HG03469 (cell line): ENCODE data around the gene CEP120.
"Not testable (repeated sequence)": the region's sequence is repeated elsewhere in the genome, so short reads cannot be mapped to it uniquely, and the experiment has no call there.

Experiments used
- ATAC-seq: cut with Tn5 transposase; IDR thresholded peaks from one replicate; pipeline ENCODE4 v1.9.1; 2021; ENCODE audit warnings: mild to moderate bottlenecking, moderate library complexity, moderate number of reproducible peaks; ENCODE audit not compliant: unreplicated experiment

The CEP120 gene

DNA sequence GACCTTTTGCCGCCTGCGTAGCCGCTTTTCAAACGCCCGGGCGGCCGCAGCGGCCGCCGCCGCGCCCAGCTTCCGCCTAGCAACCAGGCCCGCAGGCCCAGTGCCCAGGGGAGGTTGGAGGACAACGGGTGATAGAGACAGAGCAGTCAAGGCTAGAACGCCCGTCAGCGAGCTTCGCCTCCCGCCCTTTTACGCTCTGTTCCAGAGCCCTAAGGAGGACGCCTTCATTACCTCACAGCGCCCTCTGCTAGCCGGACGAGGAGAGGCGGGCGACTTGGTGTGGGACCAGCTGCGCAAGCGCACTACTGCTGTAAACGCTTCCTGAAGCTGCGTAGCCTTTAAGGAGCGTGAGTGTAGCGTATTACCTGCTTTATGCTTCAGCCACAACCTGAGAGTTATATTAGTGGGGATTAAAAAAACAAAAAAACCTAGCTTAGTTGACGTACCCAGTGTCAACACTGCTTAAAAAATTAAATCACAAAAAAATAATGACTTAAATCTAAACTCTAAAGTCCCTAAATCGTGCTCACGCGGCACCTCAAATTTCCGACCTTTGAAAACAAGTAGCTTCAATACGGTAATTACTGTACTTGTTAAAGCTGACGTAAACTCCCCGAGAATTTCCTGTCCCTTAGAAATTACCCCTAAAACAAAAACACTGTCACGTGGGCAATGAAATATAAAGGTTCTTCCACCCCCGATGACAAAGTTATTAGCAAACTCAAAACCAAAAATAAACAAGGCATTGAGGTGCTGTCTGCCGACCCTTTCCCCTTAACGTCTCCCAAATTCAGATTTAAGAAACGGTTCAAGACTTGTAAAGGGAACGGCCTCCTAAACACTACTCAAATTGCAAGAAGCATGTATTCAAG, at the start of gene CEP120:
CEP120 (minus strand) TSS at position 126 of the 872 bp plus-strand sequence. CDS start 405 bp downstream, outside the sequence.
- peak; percentile 98 for ATAC-seq

DNA sequence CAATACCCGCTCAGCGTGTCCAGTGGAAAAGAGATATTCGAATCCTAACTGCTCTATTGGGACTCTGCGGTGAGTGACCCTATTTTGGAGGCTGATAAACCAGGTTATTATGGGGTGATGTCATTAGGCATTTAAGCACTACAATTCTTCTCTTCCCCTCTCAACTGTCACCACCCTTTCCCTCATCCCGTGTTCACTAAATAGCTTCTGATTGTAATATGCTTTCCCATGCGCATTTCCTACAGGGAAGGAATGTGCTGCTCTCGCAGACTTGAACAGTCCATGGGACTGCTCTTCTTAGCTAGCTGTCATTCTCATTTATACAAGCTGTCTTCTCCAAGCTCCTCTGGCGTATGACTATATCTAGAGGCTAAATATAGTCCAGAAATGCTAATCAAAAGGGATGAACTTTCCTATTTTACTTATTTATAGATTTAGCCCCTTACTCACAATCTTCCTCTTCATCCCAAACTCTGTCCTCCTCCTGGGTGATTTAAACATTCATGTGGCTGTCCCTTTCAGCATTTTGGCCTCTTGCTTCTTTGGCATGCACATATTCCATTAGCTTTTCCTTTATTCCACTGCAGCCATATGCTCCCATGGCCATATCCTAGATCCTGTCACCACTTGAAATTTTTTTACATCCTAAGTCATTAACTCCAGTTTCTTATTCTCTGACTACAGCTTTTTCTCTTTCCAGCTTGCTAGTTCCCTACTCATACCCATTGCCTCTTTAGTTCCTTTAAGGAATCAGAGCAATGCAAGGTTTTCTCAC, 49.1 kb upstream of the CEP120 start:
- ATAC-seq, result no peak

- ATAC-seq, result no peak
These were observed 48.2 kb upstream of the CEP120 start for GRCh38 chr5:123471385-123471784.

- not testable (repeated sequence) for ATAC-seq
These were observed 43.6 kb upstream of the CEP120 start for GRCh38 chr5:123466839-123467238.

DNA sequence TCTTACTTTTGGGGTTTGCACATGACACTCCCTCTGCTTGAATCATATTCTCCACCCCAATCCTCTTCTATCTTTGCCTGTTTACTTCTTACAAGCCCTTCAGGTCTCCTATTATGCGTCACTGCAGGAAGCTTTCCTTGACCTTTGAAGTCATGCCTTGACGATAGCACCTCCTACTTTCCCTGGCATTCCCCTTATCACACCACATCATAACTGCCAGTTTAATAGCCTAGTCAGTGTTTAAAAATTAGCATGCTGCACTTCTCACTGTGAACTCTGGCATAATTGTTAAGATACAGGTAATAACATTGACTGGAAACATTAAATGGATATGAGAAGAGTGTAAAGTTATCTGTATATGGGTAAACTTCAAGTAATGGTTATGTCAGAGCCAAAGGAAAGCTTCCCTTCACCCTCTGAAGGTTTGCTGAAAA, 37.1 kb upstream of the CEP120 start:
- ATAC-seq, result no peak

- ATAC-seq, result not testable (repeated sequence)
These were observed 35.8 kb upstream of the CEP120 start for GRCh38 chr5:123458994-123459393.

DNA sequence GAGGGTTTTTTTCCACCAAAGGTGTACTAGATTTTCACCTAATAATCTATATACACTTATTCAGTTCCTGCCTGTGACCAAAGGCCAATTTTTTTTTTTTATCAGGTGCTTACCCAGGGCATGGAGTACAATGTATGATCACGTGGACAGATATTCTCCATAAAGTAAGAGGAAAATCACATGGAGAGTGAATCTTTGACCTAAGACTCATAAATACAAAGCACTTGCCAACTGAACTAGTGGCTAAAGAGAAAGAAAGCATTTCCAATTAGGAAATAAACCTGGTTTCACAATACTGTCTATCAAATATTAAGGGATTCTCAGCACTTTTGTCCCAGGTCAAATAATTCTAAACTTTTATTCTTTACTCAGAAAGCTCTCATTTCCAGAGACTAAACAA, 33.0 kb upstream of the CEP120 start:
- no peak for ATAC-seq

DNA sequence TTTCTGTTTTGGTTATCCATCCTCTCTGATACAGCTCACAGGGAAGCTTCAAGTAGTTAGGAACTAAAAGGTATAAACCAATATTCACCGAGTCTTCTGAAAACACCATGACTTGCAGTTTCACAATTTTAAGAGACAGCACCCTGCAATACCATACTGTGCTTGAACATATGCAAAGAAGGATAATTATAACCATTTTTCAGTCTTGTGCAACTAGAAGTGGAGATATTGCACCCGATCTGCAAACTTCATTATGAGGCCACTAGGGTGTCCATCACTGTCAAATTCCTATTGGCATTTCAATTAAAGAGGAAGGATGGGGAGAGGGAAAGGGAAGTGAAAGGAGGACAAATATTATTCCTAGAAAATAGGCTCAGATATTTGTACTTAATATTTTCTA, 32.4 kb upstream of the CEP120 start:
- ATAC-seq, result peak; percentile 70

DNA sequence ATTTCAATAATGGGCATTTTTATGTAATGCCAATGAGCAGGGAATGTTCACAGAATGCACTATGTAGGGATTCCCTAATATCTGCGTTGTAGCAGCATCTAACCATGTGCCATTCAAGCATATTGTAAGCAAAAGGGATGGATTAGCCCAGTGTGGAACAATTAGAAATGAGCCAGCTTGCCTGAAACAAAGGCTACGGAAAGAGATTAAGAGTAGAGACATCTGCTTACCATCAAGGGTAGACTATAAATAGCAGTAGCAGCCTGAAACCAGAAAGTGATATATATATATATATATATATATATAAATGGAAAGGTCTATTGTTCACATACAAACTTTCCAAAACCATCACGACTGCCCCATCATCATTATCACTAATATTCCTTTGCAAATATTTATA, 31.9 kb upstream of the CEP120 start:
- peak; percentile 22 for ATAC-seq

DNA sequence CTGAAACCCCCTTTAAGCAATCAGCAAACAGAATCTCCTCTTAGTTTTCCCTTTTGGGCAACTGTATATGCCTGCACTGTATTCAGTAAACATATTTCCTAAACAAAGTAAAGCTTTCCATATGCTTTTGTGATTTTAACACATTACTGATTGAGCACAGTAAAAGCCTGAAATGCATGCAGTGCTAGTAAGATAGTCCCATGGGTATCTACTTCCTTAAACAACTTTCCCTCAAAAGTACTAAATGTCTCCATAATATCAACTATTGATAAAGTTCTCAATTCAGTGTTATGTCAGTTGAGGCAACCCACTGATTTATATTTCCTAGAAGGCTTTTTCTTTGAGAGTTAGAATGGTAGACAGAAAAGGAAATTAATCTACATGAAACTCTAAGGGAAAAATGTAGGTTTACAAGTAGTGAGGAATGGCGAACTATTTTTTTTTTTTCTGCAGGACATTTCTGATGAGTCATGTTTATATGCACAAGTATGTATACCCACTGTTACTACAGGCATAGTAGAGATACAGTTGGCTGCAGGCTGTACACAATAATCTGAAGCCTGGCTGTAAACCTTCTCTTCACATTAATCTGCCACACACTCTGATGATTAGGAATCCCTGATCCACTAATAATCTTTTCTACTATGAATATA, 31.2 kb upstream of the CEP120 start:
- no peak for ATAC-seq

- ATAC-seq, result no peak
These were observed 29.2 kb upstream of the CEP120 start for GRCh38 chr5:123452401-123452800.

GRCh38 chr5:123451047-123451446, 27.8 kb upstream of the CEP120 start:
- no peak for ATAC-seq

DNA sequence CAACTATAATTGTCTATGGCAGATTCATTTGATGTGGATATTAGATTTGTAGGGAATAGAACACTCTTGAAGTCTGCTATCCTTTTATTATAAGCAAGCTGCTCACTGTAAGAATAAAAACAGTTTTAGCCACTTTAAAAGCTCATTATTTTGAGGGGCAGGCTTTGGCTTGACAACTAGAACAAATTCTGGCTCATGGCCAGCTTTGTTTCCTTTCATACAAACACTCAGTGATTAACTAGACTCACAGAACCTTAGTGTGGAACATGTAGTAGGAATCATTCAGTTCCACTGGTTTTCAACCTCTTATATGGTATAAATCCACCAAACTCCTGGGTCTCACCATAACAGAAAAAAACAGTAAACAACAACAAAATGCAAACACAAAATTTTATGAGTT, 27.4 kb upstream of the CEP120 start:
- ATAC-seq, result no peak

DNA sequence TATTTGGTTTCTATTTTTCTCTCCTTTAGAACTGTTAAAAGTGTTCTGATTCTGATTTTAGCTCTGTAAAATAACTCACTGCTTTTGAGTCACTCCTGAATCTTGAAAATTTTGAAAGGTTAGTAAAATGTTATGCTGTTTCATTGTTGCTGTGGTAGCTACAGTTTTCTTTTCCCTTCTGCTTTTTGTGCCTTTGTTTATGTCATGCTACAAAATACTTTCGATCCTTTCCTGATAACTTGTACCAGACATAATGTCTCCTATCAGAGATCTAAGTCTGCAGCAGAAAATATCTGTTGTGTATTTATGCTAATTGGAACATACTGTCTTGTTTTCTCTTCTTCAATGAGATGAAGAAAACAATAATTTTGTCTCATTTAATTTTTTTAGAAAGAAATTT, 26.9 kb upstream of the CEP120 start:
- ATAC-seq, result no peak

- ATAC-seq, result no peak
These were observed 26.3 kb upstream of the CEP120 start for GRCh38 chr5:123449424-123449974.

DNA sequence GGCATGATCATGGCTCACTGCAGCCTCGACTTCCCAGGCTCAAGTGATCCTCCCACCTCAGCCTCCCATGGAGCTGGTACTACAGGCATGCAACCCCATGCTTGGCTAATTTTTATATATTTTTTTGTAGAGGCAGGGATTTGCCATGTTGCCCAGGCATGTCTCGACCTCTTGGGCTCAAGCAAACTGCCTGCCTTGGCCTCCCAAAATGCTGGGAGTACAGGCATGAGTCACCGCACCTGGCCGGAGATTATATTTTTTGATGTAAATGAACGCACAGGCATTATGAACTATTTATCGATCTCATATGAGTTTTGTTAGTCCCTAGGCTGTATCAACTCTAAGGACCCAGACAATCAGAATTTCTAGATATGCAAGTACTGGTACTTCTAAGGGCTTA, 25.5 kb upstream of the CEP120 start:
- ATAC-seq, result no peak

DNA sequence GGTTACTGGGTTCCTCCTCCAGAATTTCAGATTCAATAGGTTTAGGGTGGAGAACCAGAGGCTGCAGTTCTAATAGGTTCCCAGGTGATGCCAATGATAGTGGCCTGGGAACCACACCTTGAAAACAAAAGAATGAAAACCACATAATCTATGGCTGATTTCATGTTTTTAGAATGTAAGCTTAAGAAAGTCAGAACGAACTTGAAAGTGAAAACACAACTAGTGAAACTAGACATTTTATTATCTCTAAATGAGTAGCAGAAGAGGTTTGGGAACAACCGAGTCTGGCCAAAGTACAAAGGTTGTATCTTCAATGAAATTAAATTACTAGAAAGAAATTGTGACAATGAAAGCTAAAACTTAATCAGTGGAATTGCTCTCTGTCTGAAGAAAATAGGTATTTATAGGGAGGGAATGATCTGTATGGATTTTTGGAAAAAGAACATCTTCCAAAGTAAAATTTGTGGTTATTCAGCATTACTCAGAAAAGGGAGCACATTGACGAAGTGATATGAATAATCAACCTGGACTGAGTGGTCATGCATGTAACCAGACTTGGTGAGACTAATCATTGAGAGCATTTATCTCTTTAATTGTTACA, 24.9 kb upstream of the CEP120 start:
- ATAC-seq, result peak; percentile 87

- no peak for ATAC-seq
These were observed 20.8 kb upstream of the CEP120 start for GRCh38 chr5:123444016-123444415.

DNA sequence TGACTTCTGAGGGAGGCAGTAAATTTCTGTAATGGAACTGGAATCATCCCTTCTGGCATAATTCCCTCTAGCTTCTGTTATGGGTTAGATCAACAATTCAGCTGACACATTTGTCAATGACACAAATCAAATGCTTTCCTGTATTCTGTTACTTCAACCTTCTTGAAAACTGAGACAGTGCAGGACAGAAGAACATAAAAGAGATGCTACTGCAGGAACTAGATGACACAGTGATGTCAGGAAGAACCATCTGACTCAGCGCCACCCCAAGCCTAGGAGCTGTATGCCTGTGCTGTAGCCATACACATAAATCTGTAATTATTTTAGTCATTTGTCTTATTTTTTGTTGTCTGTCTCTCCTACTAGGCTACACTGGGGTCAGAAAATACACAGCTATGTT, 18.2 kb upstream of the CEP120 start:
- ATAC-seq, result peak; percentile 41

DNA sequence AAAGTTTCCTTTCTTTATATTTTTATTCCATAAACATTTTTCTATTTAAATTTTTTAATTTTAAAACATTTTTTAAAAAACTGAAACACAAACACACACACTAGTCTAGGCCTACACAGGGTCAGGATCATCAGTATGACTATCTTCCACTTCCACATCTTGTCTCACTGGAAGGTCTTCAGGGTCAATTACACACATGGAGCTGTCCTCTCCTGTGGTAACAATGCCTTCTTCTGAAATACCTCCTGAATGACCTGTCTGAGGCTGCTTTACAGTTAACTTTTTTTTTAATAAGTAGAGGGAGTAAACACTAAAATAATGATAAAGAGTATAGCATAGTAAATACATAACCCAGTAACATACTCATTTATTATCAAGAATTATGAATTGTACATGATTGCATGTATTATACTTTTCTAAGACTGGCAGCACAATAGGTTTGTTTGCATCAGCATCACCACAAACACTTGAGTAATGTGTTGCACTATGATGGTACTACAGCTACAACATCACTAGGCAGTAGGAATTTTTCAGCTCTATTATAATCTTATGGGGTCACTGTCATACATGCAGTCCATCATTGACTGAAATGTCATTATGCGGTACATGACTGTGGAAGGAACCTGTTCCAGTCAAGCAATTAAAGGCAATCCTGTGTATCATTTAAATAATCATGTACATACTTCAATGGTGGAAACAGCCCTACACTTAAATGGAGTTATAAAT, 17.4 kb upstream of the CEP120 start:
- ATAC-seq, result no peak
